Skeletal muscle tissue (tissue), 4 donors: ENCODE data around the gene LGALS4. TPM values are rescaled to one million over a fixed set of nuclear protein-coding genes. Genes with fewer than 3 reads are reported as not detected.
"Not testable (repeated sequence)": the region's sequence is repeated elsewhere in the genome, so short reads cannot be mapped to it uniquely, and the experiment has no call there.

ENCODE experiments used
- H3K27ac ChIP-seq: one replicate; pipeline ENCODE4 v1.7.0; 2013; ENCODE audit warnings: mild to moderate bottlenecking, low read depth, low read length, inconsistent platforms
- H3K27me3 ChIP-seq, 3 donors: one replicate each; pipeline ENCODE4 v1.7.0; 2013; ENCODE audit warnings: low read length in 3 of 3; ENCODE audit not compliant: control insufficient read depth in 3 of 3, insufficient read depth in 3 of 3
- H3K36me3 ChIP-seq, 3 donors: one replicate each; pipeline ENCODE4 v1.7.0; 2013; ENCODE audit warnings: low read length in 3 of 3; ENCODE audit not compliant: control insufficient read depth in 3 of 3, insufficient read depth in 3 of 3
- H3K4me1 ChIP-seq, 3 donors: one replicate each; pipeline ENCODE4 v1.7.0; 2013; ENCODE audit warnings: low read length in 3 of 3, mild to moderate bottlenecking in 3 of 3; ENCODE audit not compliant: control insufficient read depth in 3 of 3, insufficient read depth in 3 of 3
- H3K4me3 ChIP-seq, 3 donors: one replicate each; pipeline ENCODE4 v1.7.0; 2013; ENCODE audit warnings: low read length in 3 of 3
- H3K9ac ChIP-seq, 3 donors: one replicate each; pipeline ENCODE4 v1.7.0; 2013; ENCODE audit warnings: low read length in 3 of 3, mild to moderate bottlenecking in 3 of 3, moderate library complexity in 2 of 3, low read depth in 1 of 3
- H3K9me3 ChIP-seq, 3 donors: one replicate each; pipeline ENCODE4 v1.7.0; 2013; ENCODE audit warnings: low read length in 3 of 3; ENCODE audit not compliant: control insufficient read depth in 3 of 3
- total RNA-seq: library from RNA; depleted of rRNA; stranded (reverse); fragments of >200 nt; gene quantifications from one replicate; pipeline ENCODE4 v1.2.3, GENCODE V29; 2014
- donor health status: Osteomylitis.

Gene LGALS4
- total RNA-seq, 1 donor from 2014 or later: not detected

DNA sequence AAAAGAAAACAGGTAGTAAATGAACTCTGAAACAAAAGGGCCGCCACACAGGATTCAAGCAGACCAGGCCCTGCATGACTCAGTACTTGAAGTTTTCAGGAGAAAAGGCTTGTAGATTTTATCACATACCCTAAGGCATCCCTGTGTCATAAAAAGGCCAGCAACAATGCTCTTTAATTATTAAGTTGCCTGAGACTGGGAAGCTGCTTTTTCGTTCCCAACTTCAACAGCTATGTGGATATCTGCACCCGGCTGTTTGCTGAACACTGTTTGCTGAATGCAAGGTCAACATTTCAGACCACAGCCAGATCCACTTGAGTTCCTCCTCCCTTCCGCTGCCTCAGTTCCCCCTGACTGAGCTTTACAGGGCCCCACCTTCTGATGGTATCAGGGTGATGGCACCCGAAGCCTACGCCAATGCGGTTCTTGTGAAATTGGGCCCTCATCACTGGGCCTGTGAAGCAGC lies 24.9 kb upstream of the LGALS4 start:
- H3K27me3 ChIP-seq: no peaks in the 10 kb centered on the region
- H3K4me1 ChIP-seq: peaks cover 59 to 76% (median 69%) of the 10 kb centered on the region in 3 donors
- H3K36me3 ChIP-seq: peaks cover 57 to 61% (median 58%) of the 10 kb centered on the region in 3 donors
- H3K27ac ChIP-seq: peak overlapping the region; percentile 92
- H3K9ac ChIP-seq: peak overlapping the region in 2 of 3 donors; percentile 7 to 74
- H3K4me3 ChIP-seq: no peak overlapping the region
- H3K9me3 ChIP-seq: no peaks in the 10 kb centered on the region

DNA sequence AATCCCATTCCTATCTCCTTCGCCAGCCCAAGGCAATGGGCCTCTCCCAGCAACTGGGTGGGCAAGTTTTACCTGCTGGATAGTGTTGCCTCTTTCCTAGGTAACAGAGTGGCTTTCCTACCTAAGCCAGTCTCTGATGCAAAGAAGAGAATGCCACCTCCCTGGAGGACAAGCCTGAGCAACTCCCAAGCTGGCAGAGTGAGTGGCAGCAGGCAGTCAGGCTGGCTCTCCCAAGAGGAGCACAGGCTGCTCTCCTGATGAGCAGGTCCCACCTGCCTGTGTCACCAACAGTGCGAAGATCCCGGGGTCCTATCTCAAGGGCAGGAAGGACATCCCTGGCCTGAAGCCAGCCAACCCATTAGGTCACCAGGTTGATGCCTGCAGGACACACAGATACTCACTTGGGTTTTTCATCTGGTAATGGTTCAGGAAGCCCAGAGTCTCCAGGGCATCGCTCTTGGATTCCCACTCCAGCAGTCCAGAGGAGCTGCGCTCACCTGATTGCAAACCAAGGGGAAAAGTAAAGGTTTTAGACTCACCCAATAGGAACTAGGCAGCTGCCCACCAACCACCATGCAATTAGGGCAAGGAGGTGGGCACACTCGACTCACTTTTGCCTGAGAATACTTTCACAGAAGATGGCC lies 24.4 kb upstream of the LGALS4 start:
- Histone ChIP-seq H3K4me1 (peaks cover 62 to 74% (median 70%) of the 10 kb centered on the region in 3 donors), H3K9ac (peak overlapping the region in 2 of 3 donors; percentile 34 to 74), H3K27me3 (no peaks in the 10 kb centered on the region), H3K27ac (peak overlapping the region; percentile 92), H3K36me3 (peaks cover 52 to 55% (median 52%) of the 10 kb centered on the region in 3 donors), H3K9me3 (no peaks in the 10 kb centered on the region), H3K4me3 (no peak overlapping the region)

DNA sequence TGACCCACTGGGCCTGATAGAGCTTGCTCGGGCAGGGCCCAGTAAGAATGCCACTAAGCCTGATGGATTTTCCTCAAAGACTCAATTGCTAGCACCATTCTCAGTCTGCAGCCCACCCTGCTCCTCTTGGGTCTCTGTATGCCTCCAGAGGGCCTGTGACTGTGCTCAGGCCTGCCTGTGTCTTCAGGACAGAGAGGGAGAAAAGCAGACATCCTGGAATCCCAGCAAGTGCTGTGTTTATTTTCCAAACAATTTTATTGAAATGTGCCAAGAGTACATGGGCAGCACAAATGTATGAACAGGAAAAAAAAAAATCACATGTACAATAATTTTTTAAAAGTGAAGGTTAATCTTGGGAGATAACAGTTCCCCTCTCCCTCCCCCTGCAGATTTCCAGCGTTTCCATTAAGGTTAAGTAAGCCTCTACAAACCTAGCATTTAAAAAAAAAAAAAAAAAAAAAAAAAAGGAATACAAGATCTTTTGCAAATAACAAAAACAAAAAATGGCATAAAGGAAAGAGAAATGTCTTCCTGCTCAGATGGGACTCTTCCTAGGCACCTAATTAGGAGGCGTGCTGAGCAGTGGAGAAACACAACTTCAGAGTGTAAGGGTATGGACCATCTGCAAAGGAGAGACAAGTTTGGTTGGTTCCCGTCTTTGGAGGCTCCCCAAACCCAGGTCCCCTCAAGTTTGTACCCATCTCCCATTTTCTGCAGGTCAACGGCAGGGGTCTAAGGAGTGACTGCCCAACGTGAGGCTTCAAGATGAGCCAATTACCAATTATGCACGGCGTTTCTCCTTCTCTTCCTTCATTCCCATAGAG lies 23.6 kb upstream of the LGALS4 start:
- Histone ChIP-seq H3K4me1 (peaks cover 57 to 73% (median 66%) of the 10 kb centered on the region in 3 donors), H3K9ac (peak overlapping the region; percentile 48 to 70 (median 63)), H3K9me3 (no peaks in the 10 kb centered on the region), H3K36me3 (peaks cover 46 to 48% (median 46%) of the 10 kb centered on the region in 3 donors), H3K4me3 (no peak overlapping the region), H3K27ac (peak overlapping the region; percentile 92), H3K27me3 (no peaks in the 10 kb centered on the region)

DNA sequence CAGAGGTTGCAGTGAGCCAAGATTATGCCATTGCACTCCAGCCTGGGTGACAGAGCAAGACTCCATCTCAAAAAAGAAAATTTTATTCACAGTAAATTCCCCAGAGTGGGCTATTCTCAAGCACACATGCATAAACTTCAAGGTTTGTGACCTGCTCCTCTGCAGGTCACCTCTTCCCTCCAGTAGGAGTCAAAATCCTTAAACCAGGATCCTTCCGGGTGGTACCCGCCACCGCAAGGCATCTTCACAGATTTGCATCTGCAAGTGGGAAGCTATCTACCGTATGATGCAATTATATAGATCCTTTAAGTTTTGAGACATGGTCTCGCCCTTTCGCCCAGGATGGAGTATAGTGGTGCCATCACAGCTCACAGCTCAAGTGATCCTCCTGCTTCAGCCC lies 21.8 kb upstream of the LGALS4 start:
- Histone ChIP-seq H3K9me3 (no peaks in the 10 kb centered on the region), H3K9ac (no peak overlapping the region)

DNA sequence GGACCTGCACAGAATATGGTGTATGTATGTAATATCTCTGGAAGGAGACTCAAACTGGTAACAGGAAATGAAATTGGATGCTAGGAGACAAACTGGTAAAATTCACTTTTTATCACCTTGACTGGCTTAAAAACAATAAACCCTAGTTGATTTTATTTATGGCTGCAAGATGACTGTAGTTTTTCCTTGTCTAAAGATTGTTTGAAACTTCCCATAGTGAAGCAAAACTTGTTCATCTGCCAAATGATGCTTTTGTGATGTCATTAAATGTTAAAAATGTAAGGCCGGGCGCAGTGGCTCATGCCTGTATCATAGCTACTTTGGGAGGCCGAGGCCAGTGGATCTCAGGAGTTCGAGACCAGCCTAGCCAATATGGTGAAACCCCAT lies 21.4 kb upstream of the LGALS4 start:
- Histone ChIP-seq H3K27ac (peak overlapping the region; percentile 92), H3K4me3 (no peak overlapping the region), H3K9me3 (no peaks in the 10 kb centered on the region), H3K27me3 (no peaks in the 10 kb centered on the region), H3K4me1 (peaks cover 51 to 71% (median 60%) of the 10 kb centered on the region in 3 donors), H3K9ac (no peak overlapping the region), H3K36me3 (peaks cover 33 to 35% (median 34%) of the 10 kb centered on the region in 3 donors)

More for the DNA sequence above, 21.8 kb upstream of the LGALS4 start:
- H3K4me3 ChIP-seq: no peak overlapping the region
- H3K27ac ChIP-seq: peak overlapping the region; percentile 92
- peaks cover 38 to 40% (median 39%) of the 10 kb centered on the region in 3 donors for H3K36me3 ChIP-seq
- H3K4me1 ChIP-seq: peaks cover 56 to 75% (median 65%) of the 10 kb centered on the region in 3 donors
- no peaks in the 10 kb centered on the region for H3K27me3 ChIP-seq

DNA sequence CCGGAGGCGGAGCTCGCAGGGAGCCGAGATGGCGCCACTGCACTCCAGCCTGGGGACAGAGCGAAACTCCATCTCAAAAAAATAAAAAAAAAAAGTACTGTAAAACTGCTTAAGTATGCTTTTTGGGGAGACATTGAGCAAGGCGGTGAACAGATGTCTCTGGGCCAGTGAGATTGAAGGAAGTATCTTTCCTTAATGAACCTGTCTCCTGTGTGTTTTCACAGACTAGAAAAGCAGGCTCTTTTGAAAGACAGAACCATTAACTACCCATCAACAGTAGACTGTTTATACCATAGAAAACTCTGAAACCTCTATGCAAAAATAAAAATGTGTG lies 20.3 kb upstream of the LGALS4 start:
- no peaks in the 10 kb centered on the region for H3K27me3 ChIP-seq
- no peak overlapping the region for H3K9ac ChIP-seq
- H3K4me3 ChIP-seq: no peak overlapping the region
- peaks cover 42 to 61% (median 51%) of the 10 kb centered on the region in 3 donors for H3K4me1 ChIP-seq
- H3K36me3 ChIP-seq: peaks cover 25 to 28% (median 27%) of the 10 kb centered on the region in 3 donors
- peak overlapping the region; percentile 91 for H3K27ac ChIP-seq
- no peaks in the 10 kb centered on the region for H3K9me3 ChIP-seq

DNA sequence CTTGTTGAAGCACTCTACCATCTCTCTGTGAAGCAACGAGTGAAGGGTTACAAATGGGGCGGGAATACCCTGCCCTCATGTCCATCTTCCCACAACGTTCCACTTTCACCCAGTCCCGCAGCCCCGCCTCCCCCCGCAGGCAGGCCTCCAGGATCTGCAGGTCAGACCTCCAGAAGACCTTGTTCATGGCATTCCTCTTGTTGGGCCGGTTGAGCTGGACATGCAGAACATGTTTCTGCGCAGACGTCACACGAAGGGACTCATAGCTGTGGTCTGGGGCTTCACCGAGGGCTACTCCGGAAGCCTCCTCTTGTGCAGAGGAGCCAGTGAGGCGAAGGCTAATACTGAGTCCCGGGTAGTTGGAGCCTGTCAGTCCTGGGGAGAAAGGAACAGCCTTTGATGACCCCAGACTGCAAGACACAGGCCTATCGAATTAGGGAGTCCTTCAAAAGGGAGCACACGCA lies 18.4 kb upstream of the LGALS4 start:
- no peaks in the 10 kb centered on the region for H3K27me3 ChIP-seq
- peaks cover 38 to 48% (median 46%) of the 10 kb centered on the region in 3 donors for H3K4me1 ChIP-seq
- no peaks in the 10 kb centered on the region for H3K9me3 ChIP-seq
- peak overlapping the region; percentile 91 to 99 (median 98) for H3K9ac ChIP-seq
- H3K36me3 ChIP-seq: peaks cover 16 to 24% (median 18%) of the 10 kb centered on the region in 3 donors
- H3K27ac ChIP-seq: peak overlapping the region; percentile 91
- peak overlapping the region; percentile 88 to 100 (median 96) for H3K4me3 ChIP-seq

DNA sequence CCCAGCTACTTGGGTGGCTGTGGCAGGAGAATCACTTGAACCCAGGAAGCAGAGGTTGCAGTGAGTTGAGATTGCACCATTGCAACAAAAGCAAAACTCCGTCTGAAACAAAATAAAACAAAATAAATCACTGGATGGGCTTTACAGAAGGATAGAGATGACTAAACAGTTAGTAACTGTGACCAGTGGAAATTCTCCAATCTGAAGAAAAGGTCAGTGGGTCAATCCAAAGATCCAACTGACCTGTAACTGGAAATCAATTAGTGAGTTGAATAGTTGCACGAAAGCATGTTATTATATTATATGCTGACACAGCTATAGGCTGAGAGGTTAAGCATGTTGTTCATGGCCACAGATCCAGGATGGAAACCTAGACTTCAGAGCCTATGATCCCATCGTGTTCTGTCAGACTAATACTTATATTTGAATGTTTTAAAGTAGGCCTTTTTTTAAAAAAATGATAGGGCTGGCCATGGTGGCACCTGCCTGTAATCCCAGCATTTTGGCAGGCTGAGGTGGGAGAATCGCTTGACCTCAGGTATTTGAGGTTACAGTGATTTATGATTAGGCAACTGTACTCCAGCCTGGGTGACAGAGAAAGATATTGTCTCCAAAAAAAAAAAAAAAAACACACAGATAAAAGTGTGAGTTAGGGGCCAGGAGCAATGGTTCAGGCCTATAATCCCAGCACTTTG lies 17.4 kb upstream of the LGALS4 start:
- Histone ChIP-seq H3K27me3 (no peaks in the 10 kb centered on the region), H3K9ac (peak overlapping the region; percentile 34 to 99 (median 91)), H3K4me1 (peaks cover 38 to 48% (median 41%) of the 10 kb centered on the region in 3 donors), H3K9me3 (no peaks in the 10 kb centered on the region), H3K4me3 (peak overlapping the region in 2 of 3 donors; percentile 88 to 96), H3K27ac (peak overlapping the region; percentile 91), H3K36me3 (peaks cover 14 to 21% (median 16%) of the 10 kb centered on the region in 3 donors)

DNA sequence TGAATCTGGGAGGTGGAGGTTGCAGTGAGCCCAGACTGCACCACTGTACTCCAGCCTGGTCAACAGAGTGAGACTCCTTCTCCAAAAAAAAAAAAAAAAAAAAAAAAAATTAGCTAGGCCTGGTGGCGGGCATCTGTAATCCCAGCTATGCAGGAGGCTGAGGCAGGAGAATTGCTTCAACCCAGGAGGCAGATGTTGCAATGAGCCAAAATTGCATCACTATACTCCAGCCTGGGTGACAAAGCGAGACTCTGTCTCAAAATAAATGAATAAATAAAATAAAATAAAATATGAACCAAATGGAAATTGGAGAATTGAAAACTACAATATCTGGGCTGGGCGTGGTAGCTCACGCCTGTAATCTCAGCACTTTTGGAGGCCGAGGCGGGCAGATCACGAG lies 16.5 kb upstream of the LGALS4 start:
- not testable (repeated sequence) for H3K27me3 ChIP-seq, H3K9me3 ChIP-seq, H3K4me3 ChIP-seq, H3K27ac ChIP-seq, H3K9ac ChIP-seq
- Histone ChIP-seq H3K36me3 (peaks cover 14 to 21% (median 16%) of the 10 kb centered on the region in 3 donors), H3K4me1 (peaks cover 38 to 47% (median 38%) of the 10 kb centered on the region in 3 donors)
